ENCODE measurements around the gene ANP32E. TPM values are rescaled to one million over a fixed set of nuclear protein-coding genes. Genes with fewer than 3 reads are reported as not detected.

Gene ANP32E
- total and polyA plus RNA-seq, 3 donors from 2014 or later: 8.9 to 11.8 (median 10.5) TPM

GRCh38 chr1:150257624-150258585 is 22.0 kb upstream of the ANP32E start, which contains the start of gene CA14:
Gene CA14, plus strand, starts transcription at chr1:150257774. Its CDS starts 355 bp downstream, at chr1:150258129.
- peak; percentile 42 for DNase-seq
- Histone ChIP-seq H3K4me3 (no peak within 1 kb of the TSS), H3K9me3 (no peaks in the 10 kb centered on the region), H3K36me3 (ENCODE audit: low read depth, missing control alignments) (no peaks in the 10 kb centered on the region), H3K4me1 (peaks cover 43% of the 10 kb centered on the region), H3K27ac (peak within 1 kb of the TSS in 1 of 2 donors; percentile 22), H3K27me3 (no peaks in the 10 kb centered on the region)
- intact Hi-C loops (cut with DNase I; ENCODE audit: low total_unique reads): no loop called here
- TF ChIP-seq, protein P1, sequence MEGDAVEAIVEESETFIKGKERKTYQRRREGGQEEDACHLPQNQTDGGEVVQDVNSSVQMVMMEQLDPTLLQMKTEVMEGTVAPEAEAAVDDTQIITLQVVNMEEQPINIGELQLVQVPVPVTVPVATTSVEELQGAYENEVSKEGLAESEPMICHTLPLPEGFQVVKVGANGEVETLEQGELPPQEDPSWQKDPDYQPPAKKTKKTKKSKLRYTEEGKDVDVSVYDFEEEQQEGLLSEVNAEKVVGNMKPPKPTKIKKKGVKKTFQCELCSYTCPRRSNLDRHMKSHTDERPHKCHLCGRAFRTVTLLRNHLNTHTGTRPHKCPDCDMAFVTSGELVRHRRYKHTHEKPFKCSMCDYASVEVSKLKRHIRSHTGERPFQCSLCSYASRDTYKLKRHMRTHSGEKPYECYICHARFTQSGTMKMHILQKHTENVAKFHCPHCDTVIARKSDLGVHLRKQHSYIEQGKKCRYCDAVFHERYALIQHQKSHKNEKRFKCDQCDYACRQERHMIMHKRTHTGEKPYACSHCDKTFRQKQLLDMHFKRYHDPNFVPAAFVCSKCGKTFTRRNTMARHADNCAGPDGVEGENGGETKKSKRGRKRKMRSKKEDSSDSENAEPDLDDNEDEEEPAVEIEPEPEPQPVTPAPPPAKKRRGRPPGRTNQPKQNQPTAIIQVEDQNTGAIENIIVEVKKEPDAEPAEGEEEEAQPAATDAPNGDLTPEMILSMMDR (IDR thresholded peaks at IDR 0.05): no peak
- TF ChIP-seq POLR2A (IDR thresholded peaks at IDR 0.05): no peak
- WGBS, 2 donors: 45 to 67% methylated on average over 9 to 13 of the region's 13 CpGs

DNA sequence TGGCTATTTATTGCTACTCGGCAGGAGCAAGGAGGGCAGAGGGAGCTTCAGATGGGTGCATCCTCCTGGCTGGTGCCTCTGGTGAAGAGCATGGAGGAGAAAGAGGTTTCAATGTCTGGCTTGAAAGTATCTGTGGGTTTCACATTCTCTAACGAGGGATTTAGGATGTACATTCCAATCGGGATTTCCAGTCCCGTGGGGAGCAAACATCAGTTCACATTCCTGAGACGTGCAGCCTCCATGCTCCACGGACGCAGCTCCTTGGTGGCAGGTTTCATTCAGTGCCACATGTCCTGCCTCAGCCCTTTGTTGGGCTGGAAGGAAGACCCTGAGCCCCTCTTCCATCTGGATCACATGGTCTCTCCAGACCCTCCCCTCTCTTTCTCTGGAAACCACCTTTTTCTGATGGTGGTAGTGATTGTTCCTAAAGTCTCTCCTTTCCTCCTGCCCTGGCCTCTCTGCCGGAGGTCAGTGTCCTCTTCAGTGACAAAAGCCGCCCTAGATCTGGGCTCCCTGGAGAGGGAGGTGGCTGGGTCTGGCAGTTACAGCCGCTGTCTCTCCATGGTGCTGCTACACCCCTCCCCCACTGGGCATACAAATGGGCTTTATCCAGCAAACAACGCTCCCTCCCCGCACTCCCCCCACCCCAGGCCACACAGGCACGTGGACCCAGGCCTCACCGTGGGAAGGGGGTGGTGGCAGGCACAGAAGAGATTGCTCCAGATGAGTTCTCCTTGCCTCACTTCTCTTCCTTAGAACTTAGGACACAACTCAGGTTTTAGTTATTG is 20.8 kb upstream of the ANP32E start:
- Histone ChIP-seq H3K36me3 (ENCODE audit: low read depth, missing control alignments) (no peaks in the 10 kb centered on the region), H3K9me3 (no peaks in the 10 kb centered on the region), H3K27ac (peak overlapping the region in 1 of 2 donors; percentile 46), H3K4me1 (peaks cover 43% of the 10 kb centered on the region), H3K4me3 (no peak overlapping the region), H3K27me3 (no peaks in the 10 kb centered on the region)
- DNase-seq: no peak
- WGBS, 2 donors: 40 to 46% methylated on average over 14 of the region's 14 CpGs
- no peak for TF ChIP-seq POLR2A (IDR thresholded peaks at IDR 0.05)
- TF ChIP-seq, protein P1 (IDR thresholded peaks at IDR 0.05): no peak
- intact Hi-C loops (cut with DNase I; ENCODE audit: low total_unique reads): no loop called here

DNA sequence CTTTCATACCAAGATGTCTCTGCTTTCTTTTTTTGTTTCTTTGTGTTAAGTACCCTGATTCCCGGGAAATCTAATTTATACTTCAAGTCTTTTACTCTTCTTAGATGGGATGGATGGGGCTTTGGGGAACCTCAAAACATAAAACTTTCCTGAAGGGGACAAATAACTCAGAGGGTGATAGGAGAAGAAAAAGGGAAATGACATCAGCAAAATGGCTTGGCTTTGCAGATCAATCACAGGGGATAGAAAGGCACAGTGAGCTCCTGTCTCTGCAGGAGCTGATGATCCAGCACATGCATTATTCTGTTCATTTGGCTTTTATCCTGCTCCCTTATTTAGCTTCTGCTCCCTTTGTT is 20.3 kb upstream of the ANP32E start:
- 10 to 18% methylated on average over 1 of the region's 1 CpG for WGBS, 2 donors
- Histone ChIP-seq H3K36me3 (ENCODE audit: low read depth, missing control alignments) (no peaks in the 10 kb centered on the region), H3K27me3 (no peaks in the 10 kb centered on the region), H3K4me1 (peaks cover 43% of the 10 kb centered on the region), H3K4me3 (no peak overlapping the region), H3K9me3 (no peaks in the 10 kb centered on the region), H3K27ac (peak overlapping the region in 1 of 2 donors; percentile 46)
- intact Hi-C loops (cut with DNase I; ENCODE audit: low total_unique reads): no loop called here
- DNase-seq: no peak
- no peak for TF ChIP-seq POLR2A (IDR thresholded peaks at IDR 0.05)
- TF ChIP-seq, protein P1 (IDR thresholded peaks at IDR 0.05): no peak

DNA sequence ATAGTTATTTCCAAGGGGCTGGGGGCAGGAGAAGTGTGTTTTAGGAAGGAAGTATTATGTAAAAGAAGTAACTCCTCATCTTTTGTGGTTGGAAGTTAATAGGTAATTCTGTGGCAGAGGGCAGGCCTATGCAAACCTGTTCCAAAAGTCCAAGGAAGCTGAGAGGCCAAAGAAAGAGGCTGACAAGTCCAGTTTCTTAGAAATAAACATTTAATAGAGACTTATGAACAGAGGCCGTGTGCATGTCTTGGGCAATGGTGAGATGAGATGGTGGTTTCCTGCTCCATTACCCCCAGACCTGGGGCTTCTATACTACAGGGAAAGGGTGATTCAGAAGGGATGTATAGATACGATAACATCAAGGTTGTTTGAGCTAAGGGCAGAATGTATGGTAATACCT is 14.0 kb upstream of the ANP32E start:
- Histone ChIP-seq H3K36me3 (ENCODE audit: low read depth, missing control alignments) (no peaks in the 10 kb centered on the region), H3K27me3 (no peaks in the 10 kb centered on the region), H3K4me1 (no peaks in the 10 kb centered on the region), H3K27ac (no peak overlapping the region), H3K9me3 (no peaks in the 10 kb centered on the region), H3K4me3 (no peak overlapping the region)
- 81 to 93% methylated on average over 2 of the region's 2 CpGs for WGBS, 2 donors
- TF ChIP-seq POLR2A (IDR thresholded peaks at IDR 0.05): no peak
- TF ChIP-seq, protein P1 (IDR thresholded peaks at IDR 0.05): no peak
- intact Hi-C loops (cut with DNase I; ENCODE audit: low total_unique reads): no loop called here
- no peak for DNase-seq
